Measurements from ENCODE around the gene KCNH1.

- TF ChIP-seq EZH2phosphoT487 (IDR thresholded peaks at IDR 0.05; ENCODE audit: insufficient read depth, low read depth) (no peak), EZH2 (IDR thresholded peaks at IDR 0.05; ENCODE audit: insufficient read depth, poor library complexity, severe bottlenecking) (no peak)
Observed at GRCh38 chr1:211126622-211127021, 7.3 kb downstream of the KCNH1 start.

All from GM23248 (cell line).